ENCODE results near the gene LTB4R2.

LTB4R2 gene

GRCh38 chr14:24309538-24310264, at the start of gene LTB4R2:
TSS of gene LTB4R2 (plus strand) at chr14:24310140. CDS start at chr14:24310665, 525 bp downstream.
- DNase-seq: no peak

- no peak for DNase-seq
Observed at GRCh38 chr14:24260780-24261157, 49.2 kb upstream of the LTB4R2 start.

- no peak for DNase-seq
Observed at GRCh38 chr14:24261256-24261968, 48.5 kb upstream of the LTB4R2 start.

- DNase-seq: no peak
Observed at GRCh38 chr14:24261969-24262327, 48.0 kb upstream of the LTB4R2 start.

GRCh38 chr14:24262821-24263733, 46.9 kb upstream of the LTB4R2 start, which contains the start of gene TGM1:
TSS of gene TGM1 (minus strand) at chr14:24263177. CDS start at chr14:24262352, 825 bp downstream.
- DNase-seq: no peak

- DNase-seq: no peak
Observed at GRCh38 chr14:24263848-24264247, 46.1 kb upstream of the LTB4R2 start.

GRCh38 chr14:24264298-24264697, 45.6 kb upstream of the LTB4R2 start:
- no peak for DNase-seq

GRCh38 chr14:24266344-24267244, 43.3 kb upstream of the LTB4R2 start:
- no peak for DNase-seq

- DNase-seq: no peak
Observed at GRCh38 chr14:24267516-24267915, 42.4 kb upstream of the LTB4R2 start.

- no peak for DNase-seq
Observed at GRCh38 chr14:24268225-24268624, 41.7 kb upstream of the LTB4R2 start.

GRCh38 chr14:24269368-24269767, 40.6 kb upstream of the LTB4R2 start:
- no peak for DNase-seq

GRCh38 chr14:24269910-24270536, 39.9 kb upstream of the LTB4R2 start:
- DNase-seq: no peak

- DNase-seq: no peak
Observed at GRCh38 chr14:24270537-24271133, 39.3 kb upstream of the LTB4R2 start.

GRCh38 chr14:24271134-24271833, 38.7 kb upstream of the LTB4R2 start, which contains the start of gene RABGGTA:
TSS of gene RABGGTA (minus strand) at chr14:24271597. CDS start at chr14:24271115, 482 bp downstream.
- peak; percentile 90 for DNase-seq

GRCh38 chr14:24271834-24272263, 38.1 kb upstream of the LTB4R2 start:
- no peak for DNase-seq

- DNase-seq: no peak
Observed at GRCh38 chr14:24272467-24272866, 37.5 kb upstream of the LTB4R2 start.

- DNase-seq: no peak
Observed at GRCh38 chr14:24273422-24273998, 36.4 kb upstream of the LTB4R2 start.

GRCh38 chr14:24274101-24274543, 35.8 kb upstream of the LTB4R2 start:
- no peak for DNase-seq

- DNase-seq: no peak
Observed at GRCh38 chr14:24277071-24277470, 32.9 kb upstream of the LTB4R2 start.
